Glomerular visceral epithelial cell (primary cell): ENCODE measurements around the gene KIF6.

Source experiments
- DNase-seq: peaks from one replicate; pipeline ENCODE4 v3.0.0-alpha.2; 2016; ENCODE audit errors: extremely low spot score

The KIF6 gene

DNA sequence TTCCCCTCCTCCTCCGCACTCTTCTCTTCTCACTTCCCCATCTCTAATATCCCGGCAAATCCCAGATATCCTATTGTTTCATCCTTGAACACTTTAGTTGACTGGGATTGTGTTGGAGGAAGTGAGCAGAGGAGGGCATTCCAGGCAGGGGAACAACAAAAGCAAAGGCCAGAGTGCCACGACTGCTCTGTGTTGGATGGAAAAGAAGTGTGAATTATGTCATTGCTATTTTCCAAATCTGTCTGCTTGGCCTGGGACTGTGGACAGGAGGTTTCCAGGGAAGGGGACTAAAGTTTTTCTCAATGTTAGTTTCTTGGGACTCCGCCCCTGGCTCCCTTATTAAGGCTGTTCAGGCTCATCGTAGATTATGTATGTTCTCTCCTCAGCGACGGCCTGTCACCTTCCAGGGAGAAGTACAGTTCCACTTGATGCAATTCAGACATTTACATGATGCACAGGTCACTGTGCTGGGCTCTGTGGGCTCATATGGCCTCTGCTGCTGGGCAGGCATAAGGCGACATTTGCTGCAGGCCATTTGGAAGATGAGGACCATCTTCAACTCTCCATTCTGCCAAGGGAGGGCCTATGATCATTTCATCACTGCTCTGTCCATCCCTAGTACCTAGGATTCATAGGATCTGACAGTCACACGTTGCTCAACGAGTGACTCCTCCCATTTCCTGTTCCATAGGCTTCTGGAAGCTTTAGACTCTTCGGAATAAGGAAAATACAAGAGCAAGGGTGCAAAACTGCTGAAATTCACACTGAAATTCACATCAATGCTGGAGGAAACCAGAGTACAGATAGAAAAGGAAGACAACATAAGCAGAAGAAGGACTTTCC lies 303.6 kb downstream of the KIF6 start:
- DNase-seq = no peak

DNA sequence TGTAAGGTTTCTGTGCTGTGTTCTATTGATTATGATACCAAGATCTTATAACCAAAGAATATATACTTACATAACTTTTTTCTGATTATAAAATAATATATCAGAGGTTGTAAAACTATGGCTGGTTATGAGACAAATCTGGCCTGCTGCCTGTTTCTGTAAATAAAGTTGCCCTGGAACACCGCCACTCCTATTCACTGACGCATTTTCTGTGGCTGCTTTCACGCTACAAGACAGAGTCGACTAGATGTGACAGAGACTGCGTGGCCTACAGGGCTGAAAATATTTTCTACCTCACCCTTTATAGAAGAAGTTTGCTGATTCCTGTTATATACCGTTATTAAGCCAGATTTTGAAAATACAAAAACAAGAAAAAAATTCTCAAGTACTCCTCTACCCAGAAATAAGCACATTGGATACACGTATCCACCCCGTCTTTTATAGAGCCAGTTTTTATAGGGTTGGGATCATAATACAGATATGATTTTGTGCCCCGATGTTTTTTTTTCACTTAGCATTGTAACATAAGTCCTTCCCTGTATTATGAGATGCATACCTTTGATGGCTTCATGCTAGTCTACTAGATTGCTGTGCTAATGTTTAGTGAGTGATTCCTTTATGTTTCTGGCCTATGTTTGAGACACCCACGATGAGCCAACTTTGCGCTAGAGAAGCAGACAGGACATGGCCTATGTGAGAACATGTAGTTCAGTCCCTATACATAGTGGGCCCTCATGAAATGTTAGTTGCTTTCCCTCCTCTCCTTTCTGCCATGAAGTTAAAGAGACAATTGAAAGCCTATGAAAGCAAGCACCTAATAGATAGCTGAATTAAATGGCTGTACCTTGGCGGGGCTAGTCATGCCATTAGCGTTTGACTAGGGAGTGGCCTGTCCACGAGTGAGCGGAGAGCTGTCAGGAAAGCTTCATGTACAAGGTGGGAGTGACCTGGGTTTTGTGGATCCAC lies 304.6 kb downstream of the KIF6 start:
- no peak for DNase-seq

DNA sequence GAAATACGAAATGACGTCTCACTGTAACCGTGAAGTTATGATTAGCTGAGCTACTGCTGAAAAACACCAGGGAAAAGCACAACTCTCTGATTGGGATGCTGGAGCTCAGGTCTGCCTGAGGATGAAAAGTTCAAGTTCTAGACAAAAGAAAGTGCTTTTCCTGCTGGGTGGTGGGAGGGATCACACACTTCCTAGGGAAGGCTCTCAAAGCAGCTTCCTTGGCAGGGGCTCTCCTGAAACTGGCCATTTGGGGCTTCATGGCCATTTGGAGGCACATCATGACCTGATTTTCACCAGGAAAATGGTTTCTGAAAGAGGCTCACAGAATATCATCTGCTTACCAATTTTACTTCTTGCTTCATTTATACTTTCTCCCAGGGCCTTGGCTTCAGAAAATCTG lies 305.6 kb downstream of the KIF6 start:
- DNase-seq = no peak

DNA sequence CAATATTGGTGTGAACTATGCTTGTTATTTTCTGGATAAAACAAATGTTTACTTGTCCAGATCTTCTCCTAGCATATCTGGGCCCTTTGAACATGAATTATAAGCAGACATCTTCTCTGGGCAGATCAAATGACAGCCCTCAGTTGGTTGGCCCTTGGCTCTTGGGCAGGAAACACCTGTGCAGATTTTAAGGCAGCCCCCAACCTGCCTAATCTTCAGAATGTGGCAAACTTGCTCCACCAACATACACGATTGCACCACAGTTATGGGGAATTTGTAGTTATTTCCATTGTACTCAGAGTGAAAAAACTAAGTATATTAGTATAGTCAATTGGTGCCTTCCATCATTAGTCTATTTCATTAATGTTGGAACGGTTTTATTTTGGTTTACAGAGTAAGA lies 307.8 kb downstream of the KIF6 start:
- no peak for DNase-seq

DNA sequence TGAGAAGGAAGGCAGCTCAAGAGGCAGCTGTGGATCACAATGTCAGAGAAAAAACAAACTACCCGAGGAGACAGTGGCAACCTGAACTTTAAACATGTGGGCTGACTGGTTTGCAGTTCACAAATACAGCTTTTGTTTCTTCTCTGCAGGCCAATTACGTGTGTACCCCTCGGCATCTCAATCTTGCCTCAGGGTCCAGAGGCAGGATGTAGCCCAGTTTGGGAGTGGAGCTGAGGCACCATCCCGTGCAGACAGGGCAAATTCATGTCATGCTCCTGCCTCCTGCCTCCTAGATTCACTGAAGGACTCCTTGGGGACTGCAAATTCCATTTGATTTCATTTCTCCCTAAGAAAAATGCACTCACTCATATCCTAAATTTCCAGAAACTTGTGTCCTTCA lies 308.5 kb downstream of the KIF6 start:
- peak; percentile 19 for DNase-seq

DNA sequence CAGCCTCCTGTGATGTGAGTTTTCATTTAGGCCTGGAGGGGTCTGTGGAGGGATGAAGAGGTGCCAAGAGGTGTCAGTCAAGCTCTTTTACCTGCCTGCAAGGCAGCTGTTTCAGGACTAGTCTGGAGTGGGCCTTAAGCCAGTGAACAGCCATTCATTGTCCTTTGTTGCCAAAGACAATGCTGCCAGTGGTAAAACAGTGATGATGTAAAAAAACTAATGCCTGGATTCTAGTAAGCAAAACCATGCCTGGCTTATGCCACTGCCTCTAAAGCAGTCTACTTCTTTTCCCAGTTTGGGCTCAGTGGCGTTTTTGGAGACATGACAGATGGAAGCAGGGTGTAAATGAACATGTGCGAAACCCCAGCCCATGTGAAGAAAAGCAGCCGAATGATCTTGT lies 309.2 kb downstream of the KIF6 start:
- DNase-seq = no peak

DNA sequence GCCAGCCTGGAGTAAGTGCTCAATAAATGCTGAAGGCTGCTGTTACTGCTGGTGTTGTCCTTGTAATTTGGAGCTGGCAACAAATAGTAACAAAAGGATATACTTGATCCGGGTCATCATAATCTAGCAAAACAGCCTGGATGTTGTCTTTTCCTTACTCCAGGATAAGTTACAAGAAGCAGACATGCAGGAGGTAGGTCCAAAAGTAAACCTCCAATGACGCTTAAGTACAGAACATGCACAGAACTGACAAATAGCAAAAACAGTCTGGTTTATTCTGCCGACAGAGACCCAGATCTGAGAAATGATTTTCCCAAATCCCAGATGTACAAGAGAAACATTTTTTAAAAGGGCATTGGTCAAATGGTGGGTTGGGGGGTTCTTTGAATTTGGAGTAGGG lies 309.7 kb downstream of the KIF6 start:
- no peak for DNase-seq

DNA sequence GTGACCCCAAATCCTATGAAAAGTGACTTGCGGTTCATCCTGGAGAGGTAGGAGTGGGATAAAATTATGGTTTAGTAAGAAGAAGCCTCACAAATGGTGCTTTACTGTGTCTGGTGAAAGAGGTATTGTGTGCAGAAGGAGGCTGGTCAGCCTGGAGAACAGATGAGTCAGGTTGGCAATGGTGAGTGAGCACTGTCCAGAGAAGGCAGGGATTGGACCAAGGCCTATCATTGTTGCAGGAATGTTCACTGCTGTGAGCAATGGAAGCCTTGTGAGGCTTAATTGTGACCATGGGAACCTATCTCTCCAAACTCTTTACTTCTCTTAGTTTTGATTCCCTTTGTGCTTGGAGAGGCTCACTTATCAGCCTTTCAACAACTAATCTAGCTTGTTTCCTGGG lies 313.7 kb downstream of the KIF6 start:
- DNase-seq = peak; percentile 7

DNA sequence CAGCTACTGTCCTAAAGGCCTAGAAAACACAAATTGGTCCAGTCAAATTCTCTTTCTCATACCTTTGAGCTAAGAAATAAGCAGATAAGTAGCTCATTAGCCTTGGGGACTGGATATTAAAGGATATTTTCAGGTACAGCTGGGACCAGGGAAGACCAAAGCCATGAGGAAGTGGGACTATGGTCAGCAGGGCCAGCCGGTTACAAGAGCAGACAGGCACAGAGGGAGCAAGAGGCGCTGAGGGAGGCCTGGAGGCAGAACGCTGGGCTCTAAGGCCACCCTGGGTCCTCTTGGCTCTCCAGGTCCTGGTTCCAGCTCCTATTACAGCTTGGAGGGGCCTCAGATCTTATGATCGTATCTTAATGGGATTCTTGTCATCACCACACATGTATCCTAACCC lies 314.2 kb downstream of the KIF6 start:
- no peak for DNase-seq

DNA sequence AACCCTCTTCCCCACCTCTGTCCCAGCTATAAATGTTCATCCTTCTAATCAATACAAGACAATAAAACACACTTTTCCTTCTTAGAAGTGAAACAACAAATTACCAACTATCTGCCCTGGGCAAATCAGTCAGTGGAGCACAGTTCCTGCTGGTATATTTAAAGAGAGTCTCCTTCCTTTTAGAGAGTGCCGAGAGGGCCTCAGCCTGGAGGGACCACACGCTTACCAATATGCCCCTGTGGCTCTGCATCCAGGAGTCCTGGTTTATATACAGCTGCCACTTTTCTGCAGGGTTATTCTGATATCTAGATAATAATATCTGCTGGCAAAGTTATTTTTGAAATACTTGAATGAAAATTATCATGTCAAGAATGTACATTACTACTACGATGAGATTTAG lies 315.3 kb downstream of the KIF6 start:
- no peak for DNase-seq

DNA sequence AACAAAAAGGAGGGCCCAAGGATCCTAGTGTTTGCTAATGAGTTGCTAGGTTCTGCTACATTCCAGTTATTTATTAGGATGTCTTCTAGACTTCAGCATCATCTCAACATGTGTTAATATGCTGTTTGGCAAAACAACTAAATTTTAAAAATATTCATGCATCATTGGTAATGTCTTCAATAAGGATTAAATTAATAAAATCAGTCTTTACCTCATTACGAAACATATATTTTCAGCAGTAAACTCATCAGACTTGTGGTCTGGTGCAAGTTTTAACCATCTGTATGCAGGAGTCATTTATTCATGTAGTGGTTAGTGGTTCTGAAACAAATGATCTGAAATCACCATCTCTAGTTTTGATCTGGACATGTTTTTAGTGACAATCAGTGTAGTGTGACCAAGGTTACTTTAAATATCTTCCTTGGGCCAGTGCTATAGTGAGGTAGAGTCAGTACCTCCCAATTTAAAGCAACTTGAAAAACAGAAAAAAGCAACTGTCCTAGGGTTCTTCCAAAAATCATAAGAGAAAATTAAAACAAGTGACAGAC lies 317.7 kb downstream of the KIF6 start:
- no peak for DNase-seq

DNA sequence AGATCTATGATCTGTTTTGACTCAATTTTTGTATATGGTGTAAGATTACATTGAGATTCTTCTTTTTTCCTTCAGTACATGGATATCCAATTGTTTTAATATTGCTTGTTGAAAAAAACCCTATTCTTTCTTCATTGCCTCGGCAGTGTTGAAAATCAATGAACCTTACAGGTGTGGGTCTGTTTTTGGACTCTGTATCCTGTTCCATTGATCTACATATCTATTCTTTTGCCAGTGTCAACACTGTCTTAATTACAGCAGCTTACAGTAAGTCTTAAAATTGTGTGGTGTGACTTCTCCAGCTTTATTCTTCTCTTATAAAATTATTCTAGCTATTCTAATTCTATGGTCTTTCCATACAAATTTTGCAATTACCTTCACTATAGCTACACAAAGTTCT lies 320.9 kb downstream of the KIF6 start:
- no peak for DNase-seq

DNA sequence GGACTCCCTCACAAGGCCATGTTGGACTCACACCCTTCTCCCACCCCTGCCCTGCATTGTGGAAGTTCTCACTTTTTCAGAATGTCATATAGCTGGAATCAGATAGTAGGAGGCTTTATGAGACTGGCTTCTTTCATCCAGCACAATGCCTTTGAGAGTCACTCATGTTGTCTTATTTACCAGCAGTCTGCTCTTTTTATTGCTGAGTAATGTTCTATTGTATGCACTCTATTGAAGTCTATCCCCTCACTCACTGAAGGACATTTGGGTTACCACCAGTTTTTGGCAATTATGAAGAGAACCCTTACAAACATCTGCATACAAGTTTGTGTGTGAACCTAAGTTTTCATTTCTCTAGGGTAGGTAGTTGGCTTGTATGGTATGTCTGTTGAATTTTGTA lies 321.9 kb downstream of the KIF6 start:
- DNase-seq = no peak

DNA sequence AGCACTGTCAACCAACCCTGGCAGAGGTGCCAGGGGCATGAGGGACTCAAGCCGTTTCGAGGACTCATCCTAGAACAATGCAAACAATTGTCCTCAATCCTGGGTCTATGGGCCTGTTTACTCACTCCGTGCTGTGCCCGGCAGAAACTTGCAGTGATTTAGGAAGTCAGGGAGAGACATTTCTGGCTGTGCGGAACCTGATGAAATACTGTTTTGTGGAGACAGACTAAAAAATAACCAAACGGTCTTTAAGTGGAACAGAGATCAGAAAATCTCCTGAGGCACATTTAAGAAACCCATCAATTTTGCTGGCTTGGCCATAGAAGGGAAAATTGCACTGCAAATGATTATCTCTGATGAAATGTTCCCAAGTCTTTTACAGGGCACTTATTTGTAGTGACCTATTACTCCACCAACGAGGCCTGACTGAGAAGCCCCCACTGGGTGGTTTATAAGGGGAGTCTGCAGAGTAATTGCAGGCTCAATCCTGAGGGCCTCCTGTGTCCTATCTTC lies 322.9 kb downstream of the KIF6 start:
- no peak for DNase-seq

DNA sequence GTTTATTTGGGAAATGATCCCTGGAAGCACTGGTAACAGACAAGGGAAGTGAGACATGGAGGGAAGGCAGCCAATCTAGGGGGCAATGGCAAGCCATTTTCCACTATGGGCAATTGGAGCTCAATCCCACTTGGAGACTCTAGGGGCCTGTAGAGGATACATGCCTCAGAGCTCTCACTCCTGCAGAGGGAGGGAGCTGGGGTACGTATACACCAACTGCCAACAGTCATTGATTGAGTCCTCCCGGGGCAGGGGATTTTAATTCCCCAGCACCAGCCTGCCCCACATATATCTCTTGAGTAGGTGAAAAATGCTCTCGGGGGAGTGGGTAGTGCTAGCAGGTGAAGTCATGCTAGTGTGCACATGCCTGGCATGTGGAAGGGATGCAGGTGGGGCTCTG lies 323.8 kb downstream of the KIF6 start:
- no peak for DNase-seq

DNA sequence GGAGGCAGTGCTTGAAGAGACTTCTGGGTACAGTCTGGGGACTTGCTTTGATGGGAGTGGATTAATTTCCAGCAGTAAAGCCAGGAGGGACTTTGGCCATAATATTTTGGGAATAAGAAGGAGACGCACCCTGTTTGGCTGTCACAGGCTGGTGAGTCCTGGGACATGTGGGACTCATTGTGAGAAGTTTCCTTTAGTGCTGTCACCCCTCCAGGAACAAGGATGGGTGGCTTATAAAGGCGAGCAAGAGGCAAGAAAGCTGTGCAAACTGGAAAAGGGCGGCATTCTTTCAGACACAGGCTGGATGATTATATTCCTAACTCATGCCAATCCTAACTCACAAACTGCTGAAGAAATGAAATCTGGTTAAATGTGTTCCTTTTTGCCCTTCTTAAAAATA lies 325.2 kb downstream of the KIF6 start:
- DNase-seq = no peak

DNA sequence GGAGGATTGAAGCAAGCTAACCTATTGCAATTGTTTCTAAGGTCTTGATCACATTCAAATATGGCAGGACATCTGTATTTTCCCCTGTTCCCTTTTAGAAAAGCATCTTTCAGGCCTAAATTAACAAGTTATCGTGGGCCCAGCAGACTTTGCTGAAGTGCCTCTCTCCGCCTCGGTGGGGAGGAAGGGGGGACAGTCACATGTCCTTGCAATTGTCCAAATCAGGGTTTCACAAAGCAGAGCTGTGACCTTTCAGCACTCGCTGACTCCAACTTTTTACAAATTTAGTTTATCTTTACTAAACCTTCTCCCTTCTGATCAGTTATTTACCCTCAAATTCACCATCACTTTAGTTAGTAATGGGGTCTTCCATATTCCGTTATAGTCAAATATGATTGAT lies 328.4 kb downstream of the KIF6 start:
- DNase-seq = no peak

DNA sequence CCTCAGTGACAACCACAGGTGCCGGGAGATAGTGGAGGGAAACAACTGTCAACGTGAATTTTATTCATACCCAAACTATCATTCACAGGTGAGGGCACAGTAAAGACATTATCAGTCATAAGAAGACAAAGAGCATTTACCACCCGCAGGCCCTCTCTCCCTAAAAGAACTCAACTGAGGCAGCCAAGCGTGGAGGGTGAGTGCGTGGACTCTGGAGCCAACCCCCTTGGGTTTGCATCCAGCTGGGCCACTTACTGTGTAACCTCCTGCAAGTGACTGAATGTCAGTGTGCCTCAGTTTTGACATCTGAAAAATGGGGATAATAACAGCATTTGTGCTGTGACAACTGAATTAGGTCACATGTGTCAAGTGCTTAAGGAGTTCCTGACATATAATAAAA lies 332.1 kb downstream of the KIF6 start:
- DNase-seq = no peak

DNA sequence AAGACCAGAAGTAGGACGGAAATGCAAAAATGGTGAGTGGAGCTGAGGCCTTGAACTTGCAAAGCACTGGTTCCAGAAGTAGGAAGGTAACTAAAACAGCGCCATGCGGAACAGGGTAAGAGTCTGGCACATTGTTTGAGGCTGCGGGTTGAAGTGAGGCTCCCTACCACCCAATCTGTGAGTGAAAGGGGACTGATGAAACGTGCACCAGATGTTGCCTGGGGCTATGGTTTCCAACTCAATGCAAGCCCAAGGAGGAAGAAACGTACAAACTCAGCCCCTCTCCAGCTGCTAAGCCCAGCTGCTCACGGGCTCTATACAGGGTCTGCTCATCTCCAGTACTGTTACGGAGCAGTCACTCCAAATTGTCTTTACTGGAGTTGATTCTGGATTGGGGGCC lies 334.0 kb downstream of the KIF6 start:
- no peak for DNase-seq

DNA sequence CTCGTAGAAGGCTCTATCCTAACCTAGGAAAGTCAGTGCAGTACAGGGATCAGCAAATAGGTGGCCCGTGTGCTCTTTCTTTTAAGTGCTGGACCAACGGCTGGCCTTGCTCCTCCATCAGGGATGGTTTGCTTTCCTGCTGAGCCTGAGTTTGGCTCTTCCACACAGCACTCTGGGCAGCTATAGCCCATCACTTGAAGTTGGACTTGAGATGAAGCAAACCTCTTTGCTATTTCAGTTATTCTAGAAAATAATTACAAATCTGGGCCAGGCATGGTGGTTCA lies 335.8 kb downstream of the KIF6 start:
- DNase-seq = no peak

DNA sequence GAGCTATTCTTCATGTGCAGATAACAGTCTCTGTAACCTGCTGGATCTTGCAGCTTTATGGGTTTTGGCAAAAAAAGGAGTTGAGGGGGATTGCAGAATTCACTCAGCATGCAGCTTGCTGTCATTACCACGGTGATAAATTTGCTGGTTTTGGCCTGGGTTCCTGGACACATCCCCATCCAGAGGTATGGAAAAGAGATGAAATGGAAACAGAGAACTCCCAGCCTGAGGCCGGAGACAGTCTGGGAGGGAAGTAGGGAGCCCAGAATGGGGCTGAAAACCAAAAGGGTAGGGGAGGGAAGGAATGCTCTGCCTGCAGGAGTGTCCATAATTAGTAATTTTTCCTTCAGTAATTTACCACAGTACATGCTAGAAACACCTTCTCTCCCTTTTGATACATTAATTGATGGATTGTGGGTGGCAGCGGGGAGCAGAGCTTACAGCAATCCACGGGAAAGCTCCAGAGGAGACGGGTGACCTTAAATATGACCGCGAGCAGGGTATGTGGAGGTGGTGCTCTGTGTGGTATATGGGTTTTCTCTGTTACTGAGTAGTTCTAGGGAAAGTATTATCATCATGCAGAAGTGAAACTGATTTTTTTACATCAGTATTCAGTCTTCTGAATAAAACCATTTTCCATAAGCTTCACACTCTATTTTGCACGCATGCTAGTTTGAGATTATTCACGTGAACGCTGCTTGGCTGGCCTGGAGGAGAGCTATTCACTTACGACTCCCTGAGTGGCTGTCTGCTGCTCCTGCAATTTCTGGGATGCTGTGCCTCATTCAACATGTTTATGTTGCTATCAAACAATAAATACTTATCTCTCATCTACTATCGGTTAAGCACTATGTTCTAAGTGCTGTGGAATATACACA lies 336.4 kb downstream of the KIF6 start:
- DNase-seq = no peak

DNA sequence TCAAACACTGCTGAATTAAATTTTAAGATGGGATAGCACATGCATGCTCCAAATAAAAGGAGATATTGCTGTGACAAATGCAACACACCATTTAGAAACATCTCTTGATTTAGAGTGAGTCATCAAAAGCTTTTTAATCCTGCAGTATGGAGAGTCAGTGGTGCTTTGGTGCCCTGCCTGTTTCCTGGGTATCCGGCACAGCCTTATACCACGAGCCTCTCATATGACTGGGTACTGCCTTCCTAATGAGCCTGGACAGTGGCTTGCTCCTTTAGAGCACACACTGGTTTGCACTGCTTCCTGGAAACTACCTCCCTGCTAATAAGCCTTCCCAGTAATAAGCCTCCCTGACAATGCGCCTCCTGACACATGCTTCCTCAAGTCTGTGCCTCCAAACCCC lies 337.4 kb downstream of the KIF6 start:
- DNase-seq = no peak
